Fibroblast of skin of back (primary cell): ENCODE data around the gene UPF2. TPM values are rescaled to one million over a fixed set of nuclear protein-coding genes. Genes with fewer than 3 reads are reported as not detected.
"Not testable (repeated sequence)": the region's sequence is repeated elsewhere in the genome, so short reads cannot be mapped to it uniquely, and the experiment has no call there.

Experiments
- DNase-seq: peaks from one replicate; pipeline ENCODE4 v3.0.0-alpha.2; 2013
- polyA plus RNA-seq, 2 experiments: library from polyadenylated mRNA; unstranded; fragments of 120-200 nt; gene quantifications; one replicate each; pipeline ENCODE4 v1.2.1, GENCODE V29; 2013; ENCODE audit not compliant: insufficient read length in 2 of 2

UPF2 gene
- 16.6 TPM for polyA plus RNA-seq (2013, experiment 1 of 2; ENCODE audit: insufficient read length)
- polyA plus RNA-seq (2013, experiment 2 of 2; ENCODE audit: insufficient read length): 13.8 TPM

- DNase-seq: peak; percentile 98
Observed at GRCh38 chr10:12042797-12043651, at the start of gene UPF2. Gene UPF2 (minus strand): TSS chr10:12042809. CDS start chr10:12035423, 7,386 bp downstream.

- no peak for DNase-seq
Observed at GRCh38 chr10:12091421-12091820, 48.8 kb upstream of the UPF2 start.

GRCh38 chr10:12088919-12089318 lies 46.3 kb upstream of the UPF2 start:
- no peak for DNase-seq

- peak; percentile 36 for DNase-seq
Observed at GRCh38 chr10:12081879-12082557, 39.4 kb upstream of the UPF2 start.

GRCh38 chr10:12081470-12081869 lies 38.9 kb upstream of the UPF2 start:
- no peak for DNase-seq

GRCh38 chr10:12077580-12078180 lies 35.1 kb upstream of the UPF2 start:
- no peak for DNase-seq

- DNase-seq: no peak
Observed at GRCh38 chr10:12073526-12073925, 30.9 kb upstream of the UPF2 start.

GRCh38 chr10:12071441-12071840 lies 28.8 kb upstream of the UPF2 start:
- not testable (repeated sequence) for DNase-seq

GRCh38 chr10:12068449-12069269 lies 26.1 kb upstream of the UPF2 start, which contains the start of gene DHTKD1:
Gene DHTKD1 (plus strand): TSS chr10:12068954. CDS start chr10:12069034, 80 bp downstream.
- DNase-seq: peak; percentile 98

- peak; percentile 81 for DNase-seq
Observed at GRCh38 chr10:12067336-12067735, 24.7 kb upstream of the UPF2 start.

GRCh38 chr10:12063483-12063818 lies 20.8 kb upstream of the UPF2 start:
- no peak for DNase-seq

GRCh38 chr10:12062754-12063482 lies 20.3 kb upstream of the UPF2 start:
- DNase-seq: no peak

GRCh38 chr10:12061124-12061523 lies 18.5 kb upstream of the UPF2 start:
- DNase-seq: no peak

- no peak for DNase-seq
Observed at GRCh38 chr10:12056748-12057147, 14.1 kb upstream of the UPF2 start.

- DNase-seq: no peak
Observed at GRCh38 chr10:12055732-12056131, 13.1 kb upstream of the UPF2 start.

- no peak for DNase-seq
Observed at GRCh38 chr10:12051241-12051640, 8.6 kb upstream of the UPF2 start.

GRCh38 chr10:12050528-12050927 lies 7.9 kb upstream of the UPF2 start:
- DNase-seq: no peak

- DNase-seq: no peak
Observed at GRCh38 chr10:12048547-12048946, 5.9 kb upstream of the UPF2 start.

- no peak for DNase-seq
Observed at GRCh38 chr10:12045596-12045995, 3.0 kb upstream of the UPF2 start.

- DNase-seq: peak; percentile 21
Observed at GRCh38 chr10:12042409-12042796, 206 bp downstream of the UPF2 start.

- DNase-seq: peak; percentile 12
Observed at GRCh38 chr10:12041766-12042408, 722 bp downstream of the UPF2 start.
